ENCODE measurements around the gene LRRC27. TPM values are rescaled to one million over a fixed set of nuclear protein-coding genes. Genes with fewer than 3 reads are reported as not detected.

Gene LRRC27
- total RNA-seq, 4 donors from 2014 or later: 3.1 to 5.8 (median 4.4) TPM

- Histone ChIP-seq H3K4me1 (peaks cover 0 to 97% (median 49%) of the 10 kb centered on the region in 3 donors), H3K36me3 (no peaks in the 10 kb centered on the region), H3K27ac (peak overlapping the region in 3 of 4 donors; percentile 62 to 94 (median 66)), H3K27me3 (no peaks in the 10 kb centered on the region), H3K9me3 (no peaks in the 10 kb centered on the region), H3K4me3 (no peak overlapping the region)
- TF ChIP-seq POLR2A (IDR thresholded peaks at IDR 0.05) (no peak), POLR2AphosphoS5 (IDR thresholded peaks at IDR 0.05) (no peak), EP300 (IDR thresholded peaks at IDR 0.05) (no peak)
- TF ChIP-seq, protein P1, sequence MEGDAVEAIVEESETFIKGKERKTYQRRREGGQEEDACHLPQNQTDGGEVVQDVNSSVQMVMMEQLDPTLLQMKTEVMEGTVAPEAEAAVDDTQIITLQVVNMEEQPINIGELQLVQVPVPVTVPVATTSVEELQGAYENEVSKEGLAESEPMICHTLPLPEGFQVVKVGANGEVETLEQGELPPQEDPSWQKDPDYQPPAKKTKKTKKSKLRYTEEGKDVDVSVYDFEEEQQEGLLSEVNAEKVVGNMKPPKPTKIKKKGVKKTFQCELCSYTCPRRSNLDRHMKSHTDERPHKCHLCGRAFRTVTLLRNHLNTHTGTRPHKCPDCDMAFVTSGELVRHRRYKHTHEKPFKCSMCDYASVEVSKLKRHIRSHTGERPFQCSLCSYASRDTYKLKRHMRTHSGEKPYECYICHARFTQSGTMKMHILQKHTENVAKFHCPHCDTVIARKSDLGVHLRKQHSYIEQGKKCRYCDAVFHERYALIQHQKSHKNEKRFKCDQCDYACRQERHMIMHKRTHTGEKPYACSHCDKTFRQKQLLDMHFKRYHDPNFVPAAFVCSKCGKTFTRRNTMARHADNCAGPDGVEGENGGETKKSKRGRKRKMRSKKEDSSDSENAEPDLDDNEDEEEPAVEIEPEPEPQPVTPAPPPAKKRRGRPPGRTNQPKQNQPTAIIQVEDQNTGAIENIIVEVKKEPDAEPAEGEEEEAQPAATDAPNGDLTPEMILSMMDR (IDR thresholded peaks at IDR 0.05): no peak
- 71% methylated on average over 5 of the region's 21 CpGs; no CpG with 5 or more reads in 1 of the 2 donors for WGBS, 2 donors (ENCODE audit: low coverage in 1 of 2)
- no peak for ATAC-seq
Observed at GRCh38 chr10:132414402-132415016, 82.5 kb downstream of the LRRC27 start.

GRCh38 chr10:132415255-132415654, 83.3 kb downstream of the LRRC27 start:
- Histone ChIP-seq H3K27ac (peak overlapping the region in 3 of 4 donors; percentile 62 to 94 (median 66)), H3K4me1 (peaks cover 0 to 98% (median 57%) of the 10 kb centered on the region in 3 donors), H3K9me3 (no peaks in the 10 kb centered on the region), H3K27me3 (no peaks in the 10 kb centered on the region), H3K4me3 (no peak overlapping the region), H3K36me3 (no peaks in the 10 kb centered on the region)
- TF ChIP-seq EP300 (IDR thresholded peaks at IDR 0.05): no peak
- no peak for TF ChIP-seq POLR2A (IDR thresholded peaks at IDR 0.05)
- TF ChIP-seq, protein P1 (IDR thresholded peaks at IDR 0.05): no peak
- TF ChIP-seq POLR2AphosphoS5 (IDR thresholded peaks at IDR 0.05): no peak
- 88 to 91% methylated on average over 5 of the region's 5 CpGs for WGBS, 2 donors (ENCODE audit: low coverage in 1 of 2)
- no peak for ATAC-seq

GRCh38 chr10:132415956-132416355, 84.0 kb downstream of the LRRC27 start:
- peaks cover 0 to 98% (median 59%) of the 10 kb centered on the region in 3 donors for H3K4me1 ChIP-seq
- ATAC-seq: no peak
- H3K27me3 ChIP-seq: no peaks in the 10 kb centered on the region
- H3K4me3 ChIP-seq: no peak overlapping the region
- H3K36me3 ChIP-seq: no peaks in the 10 kb centered on the region
- TF ChIP-seq EP300 (IDR thresholded peaks at IDR 0.05): no peak
- no peak for TF ChIP-seq POLR2A (IDR thresholded peaks at IDR 0.05)
- TF ChIP-seq, protein P1 (IDR thresholded peaks at IDR 0.05): no peak
- no peak for TF ChIP-seq POLR2AphosphoS5 (IDR thresholded peaks at IDR 0.05)
- peak overlapping the region in 2 of 4 donors; percentile 88 to 94 for H3K27ac ChIP-seq
- WGBS, 2 donors (ENCODE audit: low coverage in 1 of 2): 100% methylated on average over 3 of the region's 22 CpGs; no CpG with 5 or more reads in 1 of the 2 donors
- no peaks in the 10 kb centered on the region for H3K9me3 ChIP-seq

DNA sequence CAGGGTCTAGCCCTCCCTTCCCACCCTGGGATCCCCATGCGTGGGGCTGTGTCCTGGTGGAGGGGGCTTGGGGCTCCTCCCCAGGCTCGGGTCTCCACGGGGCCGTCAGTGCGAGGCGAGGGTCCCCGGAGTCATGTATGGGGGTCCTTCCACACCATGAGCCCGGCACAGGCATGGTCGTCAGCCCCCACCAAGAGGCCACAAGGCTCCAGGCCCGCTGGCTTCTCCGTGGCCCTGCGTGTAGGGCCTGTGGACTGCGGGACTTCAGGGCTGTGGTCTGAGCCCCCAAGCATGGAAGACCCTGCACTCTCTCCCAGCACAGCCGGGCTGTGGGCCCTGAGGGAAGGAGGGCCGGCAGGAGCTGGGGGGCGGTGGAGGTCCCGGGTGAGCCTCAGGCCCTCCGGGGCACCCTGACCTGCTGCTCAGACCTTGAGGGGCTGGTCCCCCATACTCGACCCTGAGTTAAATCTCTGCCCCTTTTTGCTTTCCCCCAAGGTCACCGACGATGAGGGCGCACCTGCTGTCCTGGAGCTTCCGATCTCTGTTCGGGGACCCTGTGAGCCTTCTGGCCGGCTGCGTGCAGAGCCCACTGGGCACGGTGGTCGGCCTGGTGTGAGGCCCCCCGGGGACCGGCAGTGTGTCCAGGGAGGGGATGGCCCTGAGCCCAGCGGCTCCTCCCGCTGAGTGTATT, 84.7 kb downstream of the LRRC27 start:
- TF ChIP-seq EP300 (IDR thresholded peaks at IDR 0.05) (no peak), POLR2AphosphoS5 (IDR thresholded peaks at IDR 0.05) (no peak), POLR2A (IDR thresholded peaks at IDR 0.05) (no peak)
- TF ChIP-seq, protein P1 (IDR thresholded peaks at IDR 0.05): no peak
- Histone ChIP-seq H3K36me3 (no peaks in the 10 kb centered on the region), H3K27me3 (no peaks in the 10 kb centered on the region), H3K4me3 (no peak overlapping the region), H3K27ac (peak overlapping the region in 3 of 4 donors; percentile 48 to 94 (median 88)), H3K9me3 (no peaks in the 10 kb centered on the region), H3K4me1 (peaks cover under 1 to 98% (median 59%) of the 10 kb centered on the region in 3 donors)
- ATAC-seq: no peak
- no CpG with 5 or more reads among the region's 32 CpGs for WGBS, 2 donors (ENCODE audit: low coverage in 1 of 2)
